Right lobe of liver (tissue), 6 donors: ENCODE data around the gene SLC9A3. TPM values are rescaled to one million over a fixed set of nuclear protein-coding genes. Genes with fewer than 3 reads are reported as not detected.

ENCODE experiments used
- ATAC-seq, 4 donors: fragments of 200-7000 bp; cut with Tn5 transposase; one replicate each; pipeline ENCODE4 v1.9.1; 2020; ENCODE audit warnings: mild to moderate bottlenecking in 4 of 4, moderate library complexity in 4 of 4
- DNase-seq, 3 donors: peaks; one replicate each; pipeline ENCODE4 v3.0.0-alpha.2; 2020
- H3K27ac ChIP-seq, 3 donors: fragments of 200-600 bp; one replicate each; pipeline ENCODE4 v1.8.0; 2022
- H3K27me3 ChIP-seq, 2 donors: fragments of 200-600 bp; one replicate each; pipeline ENCODE4 v1.8.0; 2022
- H3K36me3 ChIP-seq, 4 donors: fragments of 200-600 bp; sonication (generic) in 1 of 4; one replicate each; pipeline versions ENCODE4 v1.5.1 to v1.8.0; 2017 to 2022; ENCODE audit warnings: control low read depth in 1 of 4
- H3K4me1 ChIP-seq, 4 donors: fragments of 200-600 bp; sonication (generic) in 1 of 4; one replicate each; pipeline versions ENCODE4 v1.5.1 to v1.8.0; 2017 to 2022; ENCODE audit warnings: control low read depth in 1 of 4
- H3K4me3 ChIP-seq, 3 donors: fragments of 200-600 bp; one replicate each; pipeline ENCODE4 v1.8.0; 2022
- H3K9me3 ChIP-seq, 4 donors: fragments of 200-600 bp; sonication (generic) in 1 of 4; one replicate each; pipeline versions ENCODE4 v1.5.1 to v1.8.0; 2017 to 2022; ENCODE audit warnings: control low read depth in 1 of 4
- CTCF ChIP-seq, 4 donors: fragments of 200-600 bp in 3 of 4; fragments of 450-650 bp in 1 of 4; IDR thresholded peaks; one replicate each; pipeline versions ENCODE4 v1.5.1 to v1.8.0; 2016 to 2022; ENCODE audit warnings: antibody characterized with exemption in 4 of 4, mild to moderate bottlenecking in 2 of 4
- POLR2A ChIP-seq: fragments of 450-650 bp; IDR thresholded peaks from one replicate; pipeline ENCODE4 v1.6.1; 2017; ENCODE audit warnings: antibody characterized with exemption, mild to moderate bottlenecking
- WGBS: methylation state at CpG from one replicate; pipeline ENCODE4 v1.1.6; 2018; ENCODE audit warnings: low coverage, low lambda C conversion rate; ENCODE audit not compliant: insufficient coverage; ENCODE audit errors: missing lambda C conversion rate; 5-methylcytosine and 5-hydroxymethylcytosine counted together
- intact Hi-C, 2 donors: fragments of 100-400 bp; cut with DNase I; formaldehyde crosslinking; loops; one replicate each; pipeline versions ENCODE4 v1.11.2 to v1.14.1; 2022
- total RNA-seq, 6 experiments: library from RNA; depleted of rRNA in 2 of 6; stranded (reverse); fragments of >200 nt in 2 of 6; fragmentation: NEBNext Ultra II Directional in 3 of 6; extraction: Animal tissue kit (Norgen Biotek cat#: 25700) in 3 of 6; gene quantifications; one replicate each; pipeline versions ENCODE4 v1.1.0 to v1.2.4, GENCODE V29; 2016 to 2023
- donor health status: DM: no; HTN: yes; CAD: no.
- donor health status: DM: no; HTN: no; CAD: no.
- donor health status: DM: no; HTN: no; CAD: no.
- donor health status: DM: no; HTN: yes; CAD: no.
- donor health status: DM: no; HTN: yes; CAD: no.

Gene SLC9A3
- total RNA-seq, 6 experiments from 2014 or later: 0.32 to 1.8 (median 0.46) TPM

GRCh38 chr5:427415-428087 is 96.7 kb downstream of the SLC9A3 start:
- no peak for TF ChIP-seq POLR2A
- TF ChIP-seq CTCF (IDR thresholded peaks at IDR 0.05): no peak
- WGBS: 88% methylated on average over 23 of the region's 39 CpGs
- no peak for ATAC-seq
- DNase-seq: no peak
- Histone ChIP-seq H3K9me3 (no peaks in the 10 kb centered on the region), H3K36me3 (no peaks in the 10 kb centered on the region), H3K4me3 (no peak overlapping the region), H3K27ac (no peak overlapping the region), H3K4me1 (no peaks in the 10 kb centered on the region), H3K27me3 (no peaks in the 10 kb centered on the region)
- intact Hi-C loops: no loop called here

- no peak overlapping the region for H3K4me3 ChIP-seq
- no peaks in the 10 kb centered on the region for H3K9me3 ChIP-seq
- WGBS: 44% methylated on average over 3 of the region's 3 CpGs
- ATAC-seq (no peak), DNase-seq (no peak)
- TF ChIP-seq POLR2A (no peak), CTCF (IDR thresholded peaks at IDR 0.05) (no peak)
- H3K4me1 ChIP-seq: no peaks in the 10 kb centered on the region
- intact Hi-C loops: no loop called here
- no peak overlapping the region for H3K27ac ChIP-seq
- no peaks in the 10 kb centered on the region for H3K27me3 ChIP-seq
- no peaks in the 10 kb centered on the region for H3K36me3 ChIP-seq
Measured at GRCh38 chr5:426392-426976, 97.8 kb downstream of the SLC9A3 start.

- DNase-seq: no peak
- no peak for ATAC-seq
- no peaks in the 10 kb centered on the region for H3K9me3 ChIP-seq
- WGBS: 21% methylated on average over 4 of the region's 5 CpGs
- H3K27ac ChIP-seq: no peak overlapping the region
- H3K4me1 ChIP-seq: no peaks in the 10 kb centered on the region
- no peak overlapping the region for H3K4me3 ChIP-seq
- TF ChIP-seq POLR2A (no peak), CTCF (IDR thresholded peaks at IDR 0.05) (peak in 1 of 4 donors; percentile 6)
- H3K36me3 ChIP-seq: no peaks in the 10 kb centered on the region
- H3K27me3 ChIP-seq: no peaks in the 10 kb centered on the region
- intact Hi-C loops: no loop called here
Measured at GRCh38 chr5:425714-426113, 98.5 kb downstream of the SLC9A3 start.

GRCh38 chr5:424301-425110 is 99.7 kb downstream of the SLC9A3 start:
- DNase-seq (no peak), ATAC-seq (peak in 2 of 4 donors; percentile 18 to 32)
- intact Hi-C loops: no loop called here
- 73% methylated on average over 9 of the region's 11 CpGs for WGBS
- H3K36me3 ChIP-seq: no peaks in the 10 kb centered on the region
- H3K4me3 ChIP-seq: no peak overlapping the region
- no peaks in the 10 kb centered on the region for H3K4me1 ChIP-seq
- H3K27ac ChIP-seq: no peak overlapping the region
- TF ChIP-seq CTCF (IDR thresholded peaks at IDR 0.05): no peak
- TF ChIP-seq POLR2A: no peak
- no peaks in the 10 kb centered on the region for H3K27me3 ChIP-seq
- H3K9me3 ChIP-seq: no peaks in the 10 kb centered on the region
